ENCODE results near the gene DNAJC13.

- TF ChIP-seq YY1 (IDR thresholded peaks at IDR 0.05; ENCODE audit: insufficient read depth, insufficient read length) (no peak), ZNF274 (IDR thresholded peaks at IDR 0.05; ENCODE audit: low read depth, low read length) (no peak), SUZ12 (IDR thresholded peaks at IDR 0.05; ENCODE audit: extremely low read depth, insufficient read depth, insufficient read length) (no peak)
Observed at GRCh38 chr3:132553826-132554225, 136.5 kb downstream of the DNAJC13 start.
